ENCODE data around the gene SUN1. TPM values are rescaled to one million over a fixed set of nuclear protein-coding genes. Genes with fewer than 3 reads are reported as not detected.
"Not testable (repeated sequence)": the region's sequence is repeated elsewhere in the genome, so short reads cannot be mapped to it uniquely, and the experiment has no call there.

Gene SUN1
- total and polyA plus RNA-seq, 2 donors from 2014 or later = 40.4 to 168 TPM

GRCh38 chr7:844514-844913 lies 12.2 kb downstream of the SUN1 start:
- no peak for DNase-seq
- H3K27me3 ChIP-seq (ENCODE audit: control insufficient read depth, insufficient read depth, low read length) = no peaks in the 10 kb centered on the region
- no peak overlapping the region for H3K9ac ChIP-seq (ENCODE audit: low read length in 3 of 3)
- TF ChIP-seq CTCF (IDR thresholded peaks at IDR 0.05; ENCODE audit: borderline replicate concordance, extremely low read depth, insufficient read depth) = no peak
- no peaks in the 10 kb centered on the region for H3K4me1 ChIP-seq (ENCODE audit: control insufficient read depth in 2 of 3, insufficient read depth in 2 of 3, low read depth in 1 of 3, low read length in 3 of 3)
- FAIRE-seq = no peak
- H3K36me3 ChIP-seq (ENCODE audit: control insufficient read depth in 2 of 3, insufficient read depth in 3 of 3, low read length in 3 of 3) = peaks cover 0 to 40% (median 28%) of the 10 kb centered on the region in 3 donors
- H3K27ac ChIP-seq (ENCODE audit: low read depth in 2 of 2, low read length in 2 of 2) = no peak overlapping the region
- no peaks in the 10 kb centered on the region for H3K9me3 ChIP-seq (ENCODE audit: control insufficient read depth in 2 of 3, insufficient read depth in 1 of 3, low read length in 3 of 3)
- intact Hi-C loops (cut with DNase I) = no loop called here
- no peak overlapping the region for H3K4me3 ChIP-seq (ENCODE audit: low read length in 3 of 3)

GRCh38 chr7:845091-845490 lies 12.8 kb downstream of the SUN1 start:
- intact Hi-C loops (cut with DNase I) = no loop called here
- DNase-seq = no peak
- Histone ChIP-seq H3K9me3 (ENCODE audit: control insufficient read depth in 2 of 3, insufficient read depth in 1 of 3, low read length in 3 of 3) (no peaks in the 10 kb centered on the region), H3K36me3 (ENCODE audit: control insufficient read depth in 2 of 3, insufficient read depth in 3 of 3, low read length in 3 of 3) (peaks cover 2 to 38% (median 30%) of the 10 kb centered on the region in 3 donors), H3K27ac (ENCODE audit: low read depth in 2 of 2, low read length in 2 of 2) (no peak overlapping the region), H3K4me1 (ENCODE audit: control insufficient read depth in 2 of 3, insufficient read depth in 2 of 3, low read depth in 1 of 3, low read length in 3 of 3) (no peaks in the 10 kb centered on the region), H3K4me3 (ENCODE audit: low read length in 3 of 3) (no peak overlapping the region), H3K27me3 (ENCODE audit: control insufficient read depth, insufficient read depth, low read length) (no peaks in the 10 kb centered on the region), H3K9ac (ENCODE audit: low read length in 3 of 3) (no peak overlapping the region)
- FAIRE-seq = no peak
- no peak for TF ChIP-seq CTCF (IDR thresholded peaks at IDR 0.05; ENCODE audit: borderline replicate concordance, extremely low read depth, insufficient read depth)

- peaks cover 2 to 36% (median 27%) of the 10 kb centered on the region in 3 donors for H3K36me3 ChIP-seq (ENCODE audit: control insufficient read depth in 2 of 3, insufficient read depth in 3 of 3, low read length in 3 of 3)
- intact Hi-C loops (cut with DNase I) = no loop called here
- FAIRE-seq (no peak), DNase-seq (no peak)
- H3K9me3 ChIP-seq (ENCODE audit: control insufficient read depth in 2 of 3, insufficient read depth in 1 of 3, low read length in 3 of 3) = no peaks in the 10 kb centered on the region
- no peak overlapping the region for H3K4me3 ChIP-seq (ENCODE audit: low read length in 3 of 3)
- no peak overlapping the region for H3K27ac ChIP-seq (ENCODE audit: low read depth in 2 of 2, low read length in 2 of 2)
- TF ChIP-seq CTCF (IDR thresholded peaks at IDR 0.05; ENCODE audit: borderline replicate concordance, extremely low read depth, insufficient read depth) = no peak
- no peaks in the 10 kb centered on the region for H3K27me3 ChIP-seq (ENCODE audit: control insufficient read depth, insufficient read depth, low read length)
- H3K4me1 ChIP-seq (ENCODE audit: control insufficient read depth in 2 of 3, insufficient read depth in 2 of 3, low read depth in 1 of 3, low read length in 3 of 3) = no peaks in the 10 kb centered on the region
- H3K9ac ChIP-seq (ENCODE audit: low read length in 3 of 3) = no peak overlapping the region
Observed at GRCh38 chr7:845731-846130, 13.5 kb downstream of the SUN1 start.

GRCh38 chr7:846958-847650 lies 14.8 kb downstream of the SUN1 start:
- H3K9me3 ChIP-seq (ENCODE audit: control insufficient read depth in 2 of 3, insufficient read depth in 1 of 3, low read length in 3 of 3); H3K27me3 ChIP-seq (ENCODE audit: control insufficient read depth, insufficient read depth, low read length); H3K27ac ChIP-seq (ENCODE audit: low read depth in 2 of 2, low read length in 2 of 2); FAIRE-seq; H3K9ac ChIP-seq (ENCODE audit: low read length in 3 of 3); H3K4me3 ChIP-seq (ENCODE audit: low read length in 3 of 3); DNase-seq; intact Hi-C loops (cut with DNase I); H3K4me1 ChIP-seq (ENCODE audit: control insufficient read depth in 2 of 3, insufficient read depth in 2 of 3, low read depth in 1 of 3, low read length in 3 of 3): not testable (repeated sequence)
- H3K36me3 ChIP-seq (ENCODE audit: control insufficient read depth in 2 of 3, insufficient read depth in 3 of 3, low read length in 3 of 3) = peaks cover 2 to 34% (median 32%) of the 10 kb centered on the region in 3 donors

GRCh38 chr7:847728-848127 lies 15.5 kb downstream of the SUN1 start:
- intact Hi-C loops (cut with DNase I); H3K4me1 ChIP-seq (ENCODE audit: control insufficient read depth in 2 of 3, insufficient read depth in 2 of 3, low read depth in 1 of 3, low read length in 3 of 3); DNase-seq; H3K4me3 ChIP-seq (ENCODE audit: low read length in 3 of 3); FAIRE-seq; H3K27me3 ChIP-seq (ENCODE audit: control insufficient read depth, insufficient read depth, low read length); H3K9ac ChIP-seq (ENCODE audit: low read length in 3 of 3); H3K9me3 ChIP-seq (ENCODE audit: control insufficient read depth in 2 of 3, insufficient read depth in 1 of 3, low read length in 3 of 3); H3K27ac ChIP-seq (ENCODE audit: low read depth in 2 of 2, low read length in 2 of 2): not testable (repeated sequence)
- H3K36me3 ChIP-seq (ENCODE audit: control insufficient read depth in 2 of 3, insufficient read depth in 3 of 3, low read length in 3 of 3) = peaks cover 2 to 34% (median 32%) of the 10 kb centered on the region in 3 donors

Data from kidney (tissue), 14 donors.